GM10847 (cell line): ENCODE results near the gene PDE11A.
A peak's percentile ranks its signal among the peaks of the same experiment; 100 is the strongest.

Source experiments
- POLR2A ChIP-seq: IDR thresholded peaks from 2 replicates; pipeline ENCODE4 v1.6.1; 2011; ENCODE audit not compliant: insufficient read length; ENCODE audit errors: extremely low read depth

The PDE11A gene

GRCh38 chr2:177619461-177619860 is 453.1 kb downstream of the PDE11A start:
- TF ChIP-seq POLR2A, result no peak

- TF ChIP-seq POLR2A, result peak; percentile 50
These were observed 454.0 kb downstream of the PDE11A start for GRCh38 chr2:177618255-177619253.

- TF ChIP-seq POLR2A, result no peak
These were observed 454.7 kb downstream of the PDE11A start for GRCh38 chr2:177617849-177618248.

- no peak for TF ChIP-seq POLR2A
These were observed 455.8 kb downstream of the PDE11A start for GRCh38 chr2:177616731-177617130.

GRCh38 chr2:177616066-177616465 is 456.5 kb downstream of the PDE11A start:
- no peak for TF ChIP-seq POLR2A

- TF ChIP-seq POLR2A, result no peak
These were observed 459.9 kb downstream of the PDE11A start for GRCh38 chr2:177612659-177613058.

- TF ChIP-seq POLR2A, result no peak
These were observed 461.2 kb downstream of the PDE11A start for GRCh38 chr2:177611310-177611886.

GRCh38 chr2:177610813-177611212 is 461.8 kb downstream of the PDE11A start:
- TF ChIP-seq POLR2A, result no peak

- no peak for TF ChIP-seq POLR2A
These were observed 465.9 kb downstream of the PDE11A start for GRCh38 chr2:177606636-177607035.

GRCh38 chr2:177604271-177605065 is 468.1 kb downstream of the PDE11A start:
- no peak for TF ChIP-seq POLR2A

GRCh38 chr2:177603768-177604167 is 468.8 kb downstream of the PDE11A start:
- TF ChIP-seq POLR2A, result no peak

GRCh38 chr2:177603181-177603580 is 469.4 kb downstream of the PDE11A start:
- TF ChIP-seq POLR2A, result no peak

- no peak for TF ChIP-seq POLR2A
These were observed 469.9 kb downstream of the PDE11A start for GRCh38 chr2:177602611-177603164.

GRCh38 chr2:177600917-177601316 is 471.7 kb downstream of the PDE11A start:
- no peak for TF ChIP-seq POLR2A

- no peak for TF ChIP-seq POLR2A
These were observed 472.6 kb downstream of the PDE11A start for GRCh38 chr2:177599956-177600355.
